Fibroblast of villous mesenchyme (primary cell): ENCODE data around the gene ITCH. TPM values are rescaled to one million over a fixed set of nuclear protein-coding genes. Genes with fewer than 3 reads are reported as not detected.

Experiments used
- DNase-seq: peaks from one replicate; pipeline ENCODE4 v3.0.0-alpha.2; 2010; ENCODE audit warnings: low read depth
- H3K4me3 ChIP-seq: 2 replicates; pipeline ENCODE4 v1.5.1; 2011; ENCODE audit warnings: low read depth, mild to moderate bottlenecking, low read length
- total RNA-seq: library from RNA; depleted of rRNA; stranded (reverse); fragments of >200 nt; gene quantifications from 2 replicates; pipeline ENCODE4 v1.2.3, GENCODE V29; 2012
- TF ChIP-seq, protein P1 (sequence below): IDR thresholded peaks from 2 replicates; pipeline ENCODE4 v1.5.1; 2012; ENCODE audit warnings: low read depth, mild to moderate bottlenecking, low read length; ENCODE audit not compliant: insufficient read depth

The ITCH gene
- total RNA-seq, result 88.9 and 101 TPM in 2 replicates

DNA sequence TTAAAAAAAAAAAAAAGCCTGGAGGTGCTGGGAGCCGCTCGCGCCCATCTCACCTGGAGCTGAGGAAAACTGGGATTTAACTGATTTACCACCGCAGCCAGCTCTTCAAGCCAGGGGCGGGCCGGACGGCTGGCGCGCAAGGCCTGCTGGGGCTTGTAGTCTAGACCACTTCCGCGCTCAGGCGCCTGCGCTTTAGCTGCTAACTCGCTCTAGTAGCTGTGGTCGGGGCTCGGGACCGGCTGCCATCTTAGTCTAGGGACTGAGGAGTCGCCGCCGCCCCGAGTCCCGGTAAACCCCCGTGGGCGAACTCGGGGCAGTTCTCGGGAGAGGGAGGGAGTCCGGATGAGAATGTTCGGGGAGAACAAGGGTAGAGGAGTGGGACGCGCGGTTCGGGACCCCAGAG lies at the start of gene ITCH:
Gene ITCH (plus strand): TSS at position 212 of the 403 bp plus-strand sequence. CDS start 30,539 bp downstream, outside the sequence.
- peak within 1 kb of the TSS; percentile 89 for H3K4me3 ChIP-seq
- TF ChIP-seq, protein P1, sequence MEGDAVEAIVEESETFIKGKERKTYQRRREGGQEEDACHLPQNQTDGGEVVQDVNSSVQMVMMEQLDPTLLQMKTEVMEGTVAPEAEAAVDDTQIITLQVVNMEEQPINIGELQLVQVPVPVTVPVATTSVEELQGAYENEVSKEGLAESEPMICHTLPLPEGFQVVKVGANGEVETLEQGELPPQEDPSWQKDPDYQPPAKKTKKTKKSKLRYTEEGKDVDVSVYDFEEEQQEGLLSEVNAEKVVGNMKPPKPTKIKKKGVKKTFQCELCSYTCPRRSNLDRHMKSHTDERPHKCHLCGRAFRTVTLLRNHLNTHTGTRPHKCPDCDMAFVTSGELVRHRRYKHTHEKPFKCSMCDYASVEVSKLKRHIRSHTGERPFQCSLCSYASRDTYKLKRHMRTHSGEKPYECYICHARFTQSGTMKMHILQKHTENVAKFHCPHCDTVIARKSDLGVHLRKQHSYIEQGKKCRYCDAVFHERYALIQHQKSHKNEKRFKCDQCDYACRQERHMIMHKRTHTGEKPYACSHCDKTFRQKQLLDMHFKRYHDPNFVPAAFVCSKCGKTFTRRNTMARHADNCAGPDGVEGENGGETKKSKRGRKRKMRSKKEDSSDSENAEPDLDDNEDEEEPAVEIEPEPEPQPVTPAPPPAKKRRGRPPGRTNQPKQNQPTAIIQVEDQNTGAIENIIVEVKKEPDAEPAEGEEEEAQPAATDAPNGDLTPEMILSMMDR, result no peak
- peak; percentile 97 for DNase-seq

DNA sequence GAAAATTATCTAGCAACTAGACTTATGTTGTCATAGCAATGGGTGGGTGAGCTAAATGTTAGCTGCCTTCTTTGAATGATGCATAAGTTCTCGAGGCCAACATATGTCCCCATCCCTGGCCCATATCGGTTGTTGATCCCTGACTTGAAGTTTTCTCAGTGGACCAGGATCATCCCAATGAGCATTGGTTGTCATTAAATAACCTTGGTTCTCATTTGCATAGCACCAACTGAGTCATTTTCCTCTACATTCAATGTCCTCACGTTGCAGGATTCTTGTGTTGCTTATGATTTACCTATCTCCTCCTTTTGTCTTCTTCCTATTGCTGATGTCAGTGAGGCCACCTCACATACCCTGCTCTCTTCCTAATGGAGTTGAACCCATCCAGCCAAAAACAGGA lies 47.8 kb upstream of the ITCH start:
- H3K4me3 ChIP-seq, result no peak overlapping the region
- TF ChIP-seq, protein P1, result no peak

DNA sequence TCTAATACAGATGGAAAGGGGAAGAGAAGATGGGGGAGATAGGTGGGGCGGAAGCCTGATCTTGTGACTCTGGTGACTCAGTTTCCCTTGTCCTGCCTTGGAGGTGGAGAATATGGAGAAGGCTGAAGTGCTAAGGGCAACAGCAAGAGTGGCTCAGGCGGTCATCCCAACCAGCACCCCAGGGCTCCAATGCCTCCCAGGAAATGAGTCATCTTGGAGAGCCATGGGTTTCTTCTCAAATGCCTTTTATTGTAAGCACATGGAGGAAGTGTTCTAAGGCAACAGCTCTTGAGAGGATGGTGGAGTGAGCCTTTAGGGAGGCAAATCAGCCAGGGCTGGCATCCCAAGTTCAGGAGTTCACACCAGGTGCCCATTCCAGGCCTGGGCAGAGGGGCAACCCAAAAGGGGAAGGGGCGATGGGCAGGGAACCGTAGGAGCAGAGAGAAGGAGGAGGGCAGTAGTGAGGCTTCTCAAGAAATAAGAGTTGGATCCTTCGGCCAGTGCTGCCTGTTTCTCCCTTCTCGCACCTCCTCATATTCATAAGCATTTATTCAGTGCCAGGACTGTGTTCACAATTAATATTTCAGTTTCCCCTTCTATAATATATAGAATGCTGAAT lies 46.8 kb upstream of the ITCH start:
- H3K4me3 ChIP-seq, result no peak overlapping the region
- peak; percentile 76 for DNase-seq
- TF ChIP-seq, protein P1, result no peak

More for the DNA sequence above, 47.8 kb upstream of the ITCH start:
- no peak for DNase-seq

DNA sequence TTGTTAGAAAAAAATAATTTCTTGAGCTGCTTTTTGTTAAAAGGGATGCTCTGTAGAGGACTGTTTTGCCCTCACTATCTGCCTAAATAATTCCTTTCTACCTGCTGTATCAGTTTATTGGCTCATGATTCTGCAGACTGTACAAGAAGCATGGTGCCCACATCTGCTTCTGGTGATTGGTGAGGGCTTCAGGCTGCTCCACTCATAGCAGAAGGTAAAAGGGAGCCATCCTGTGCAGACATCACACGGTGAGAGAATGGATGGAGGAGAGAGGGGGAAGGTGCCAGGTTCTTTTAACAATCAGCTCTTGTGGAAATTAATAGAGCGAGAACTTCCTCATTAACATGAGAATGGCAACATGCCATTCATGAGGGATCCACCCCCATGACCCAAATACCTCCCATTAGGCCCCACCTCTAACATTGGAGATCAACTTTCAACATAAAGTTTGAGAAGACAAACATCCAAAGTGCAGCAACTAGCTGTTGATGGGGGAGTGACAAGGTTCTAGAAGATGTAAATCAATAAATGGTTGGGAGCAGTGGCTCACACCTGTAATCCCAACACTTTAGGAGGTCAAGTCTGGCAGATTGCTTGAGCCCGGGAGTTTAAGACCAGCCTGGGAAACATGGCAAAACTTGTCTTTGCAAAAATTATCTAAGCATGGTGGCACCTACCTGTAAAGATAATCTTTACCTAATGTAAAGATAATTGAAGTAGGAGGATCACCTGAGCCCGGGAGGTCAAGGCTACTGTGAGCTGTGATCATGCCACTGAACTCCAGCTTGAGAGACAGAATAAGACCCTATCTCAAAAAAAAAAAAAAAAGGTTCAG lies 44.2 kb upstream of the ITCH start:
- DNase-seq, result no peak
- TF ChIP-seq, protein P1, result no peak
- H3K4me3 ChIP-seq, result no peak overlapping the region

DNA sequence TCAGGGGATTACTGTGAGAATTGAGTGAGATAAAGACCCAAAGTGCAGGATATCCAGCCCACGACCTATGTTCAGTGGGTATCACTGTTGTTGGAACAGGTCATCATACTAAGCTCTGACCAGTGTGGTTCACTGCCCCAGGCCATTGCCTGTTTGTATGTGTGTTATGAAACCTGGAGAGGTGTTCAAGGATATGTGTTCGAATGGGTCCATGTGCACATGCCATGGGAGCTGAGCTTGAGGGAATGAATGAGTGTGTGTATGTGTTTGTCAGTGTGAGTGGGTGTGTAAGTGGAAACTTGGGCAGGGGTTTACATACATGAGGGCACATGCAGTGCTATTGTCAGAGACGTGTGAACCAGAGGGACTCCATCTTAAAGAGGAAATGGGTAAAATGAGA lies 42.2 kb upstream of the ITCH start:
- DNase-seq, result no peak
- H3K4me3 ChIP-seq, result no peak overlapping the region
- TF ChIP-seq, protein P1, result no peak

DNA sequence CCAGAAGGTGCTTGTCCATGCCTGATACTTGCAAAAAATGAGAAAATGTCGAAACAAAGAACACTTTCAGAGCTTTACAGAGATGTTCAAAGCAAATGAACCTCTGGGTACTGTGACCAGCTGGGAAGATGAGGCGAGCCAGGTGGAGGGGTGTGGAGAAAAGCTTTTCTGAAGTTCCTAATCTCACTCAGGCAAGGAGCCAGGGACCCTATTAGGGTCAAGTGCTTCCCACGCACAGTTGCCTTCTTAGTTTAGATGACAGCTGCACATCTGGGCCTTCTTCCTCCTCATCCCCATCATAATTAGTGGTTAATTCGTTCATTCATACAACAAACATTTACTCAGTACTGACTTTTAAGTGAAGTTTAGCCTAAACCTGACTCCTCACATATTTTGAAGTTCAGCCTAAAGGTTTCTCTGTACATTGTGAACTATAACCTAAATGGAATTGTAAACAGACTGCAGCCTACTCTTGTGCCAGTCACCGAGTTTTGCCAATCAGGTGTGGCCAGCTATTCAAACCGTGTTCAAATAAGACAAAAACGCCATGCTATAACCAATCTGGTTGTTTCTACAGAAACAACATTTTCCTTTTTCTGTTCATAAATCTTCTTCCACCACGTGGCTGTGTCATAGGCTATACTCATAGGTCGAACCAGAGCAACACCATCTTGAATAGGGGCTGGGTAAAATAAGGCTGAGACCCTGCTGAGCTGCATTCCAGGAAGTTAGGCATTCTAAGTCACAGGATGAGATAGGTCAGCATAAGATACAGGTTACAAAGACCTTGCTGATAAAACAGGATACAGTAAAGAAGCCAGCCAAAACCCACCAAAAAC lies 40.6 kb upstream of the ITCH start:
- no peak for DNase-seq
- TF ChIP-seq, protein P1, result no peak
- no peak overlapping the region for H3K4me3 ChIP-seq
